ENCODE results near the gene RAB1A. TPM values are rescaled to one million over a fixed set of nuclear protein-coding genes. Genes with fewer than 3 reads are reported as not detected.

RAB1A gene
- total and polyA plus RNA-seq, 9 of the 15 experiments (the other 6 are each of a cell fraction or from before 2014, with no cell fraction given) = 43.8 to 163 (median 67.7) TPM

DNA sequence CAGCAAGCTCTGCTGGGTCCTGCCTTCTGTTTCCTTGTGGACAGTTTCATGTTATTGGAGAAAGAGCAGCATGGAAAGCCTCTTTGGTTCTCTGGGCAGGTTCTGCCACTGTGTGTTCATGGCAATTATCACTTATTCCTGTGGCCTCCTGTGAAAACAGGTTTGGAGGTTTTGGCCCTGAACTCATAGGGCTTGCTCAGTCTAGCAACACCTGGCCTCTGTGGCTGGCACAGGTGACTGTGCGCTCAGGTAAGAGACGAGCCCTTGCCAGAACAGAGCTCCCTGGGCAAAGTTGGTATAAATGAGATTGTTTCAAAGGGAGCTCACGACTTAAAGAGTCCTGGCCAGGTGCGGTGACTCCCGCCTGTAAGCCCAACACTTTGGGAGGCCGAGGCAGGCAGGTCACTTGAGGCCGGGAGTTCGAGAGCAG is 68.0 kb downstream of the RAB1A start (continued):
- TF ChIP-seq, protein P1, sequence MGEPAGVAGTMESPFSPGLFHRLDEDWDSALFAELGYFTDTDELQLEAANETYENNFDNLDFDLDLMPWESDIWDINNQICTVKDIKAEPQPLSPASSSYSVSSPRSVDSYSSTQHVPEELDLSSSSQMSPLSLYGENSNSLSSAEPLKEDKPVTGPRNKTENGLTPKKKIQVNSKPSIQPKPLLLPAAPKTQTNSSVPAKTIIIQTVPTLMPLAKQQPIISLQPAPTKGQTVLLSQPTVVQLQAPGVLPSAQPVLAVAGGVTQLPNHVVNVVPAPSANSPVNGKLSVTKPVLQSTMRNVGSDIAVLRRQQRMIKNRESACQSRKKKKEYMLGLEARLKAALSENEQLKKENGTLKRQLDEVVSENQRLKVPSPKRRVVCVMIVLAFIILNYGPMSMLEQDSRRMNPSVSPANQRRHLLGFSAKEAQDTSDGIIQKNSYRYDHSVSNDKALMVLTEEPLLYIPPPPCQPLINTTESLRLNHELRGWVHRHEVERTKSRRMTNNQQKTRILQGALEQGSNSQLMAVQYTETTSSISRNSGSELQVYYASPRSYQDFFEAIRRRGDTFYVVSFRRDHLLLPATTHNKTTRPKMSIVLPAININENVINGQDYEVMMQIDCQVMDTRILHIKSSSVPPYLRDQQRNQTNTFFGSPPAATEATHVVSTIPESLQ (CRISPR knock-in tag; IDR thresholded peaks at IDR 0.05) = no peak
- no peak for TF ChIP-seq KLF10 (CRISPR knock-in tag; IDR thresholded peaks at IDR 0.05)

DNA sequence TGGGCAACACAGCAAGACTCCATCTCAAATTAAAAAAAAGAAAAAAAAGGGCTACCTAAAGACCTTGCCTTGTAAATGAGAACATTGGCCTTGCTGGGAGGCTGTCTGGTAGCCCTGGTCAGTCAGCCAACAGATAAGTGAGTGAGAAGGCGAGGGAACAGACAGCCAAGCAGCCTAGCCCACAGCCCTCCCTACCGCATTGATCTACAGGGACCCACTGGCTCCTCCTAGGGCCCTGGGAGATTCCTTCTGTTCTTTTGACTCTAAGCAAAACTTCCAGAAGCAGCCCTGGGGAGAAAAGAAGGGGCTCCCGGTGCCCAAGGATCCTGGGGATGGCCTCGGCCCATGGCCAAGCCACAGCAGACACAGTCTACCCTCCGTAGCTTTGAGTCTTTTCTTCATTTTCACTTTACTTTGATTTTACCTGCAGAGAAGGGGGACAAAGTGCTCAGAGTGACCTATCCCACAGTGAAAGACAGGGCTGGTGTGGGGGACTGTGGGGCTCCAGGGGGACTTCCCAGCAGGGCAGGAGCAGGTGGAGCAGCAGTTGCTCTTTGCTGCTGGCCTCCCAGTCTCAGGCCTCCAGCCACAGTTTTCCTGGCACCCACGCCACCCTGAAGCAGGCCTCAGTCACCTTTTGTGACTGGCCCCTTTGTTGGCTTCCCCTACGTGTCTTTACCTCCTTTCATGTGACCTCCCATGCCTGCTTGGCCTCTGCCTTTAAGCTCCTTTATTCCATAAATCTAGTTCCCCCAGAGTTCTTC is 68.6 kb downstream of the RAB1A start:
- intact Hi-C loops (cut with micrococcal nuclease) (loop anchor here (5.0 to 10.0 kb wide), 4 partner anchors 216 to 511 kb away; partner anchors contain the start of gene SPRED2), in situ Hi-C loops (cut with MboI) (loop anchor here (10.0 kb wide), 1 partner anchor 513 kb away; no protein-coding TSS in a partner anchor)
- H3K4me3 ChIP-seq = no peak overlapping the region
- H3K27ac ChIP-seq (ENCODE audit: extremely low read depth, low read depth, low read length) = no peak overlapping the region
- 74% methylated on average over 6 of the region's 7 CpGs for WGBS (ENCODE audit: insufficient coverage, low coverage, missing lambda C conversion rate)
- peak overlapping the region in 1 of 2 experiments; percentile 68; a peak in 1 of 4 replicates for H3K9ac ChIP-seq (ENCODE audit: insufficient read depth in 1 of 2, low read depth in 2 of 2, low read length in 2 of 2)
- no peaks in the 10 kb centered on the region; the same call in 2 of the 3 replicates for H3K36me3 ChIP-seq (ENCODE audit: control insufficient read depth, insufficient read depth, low read length)
- peaks cover 51% of the 10 kb centered on the region for H3K79me2 ChIP-seq (ENCODE audit: control insufficient read depth, insufficient read depth, low read length)
- peaks cover 10% of the 10 kb centered on the region for H4K20me1 ChIP-seq (replicated peaks; ENCODE audit: control insufficient read depth, insufficient read depth, low read length)
- DNase-seq (ENCODE audit: extremely low read depth in 1 of 4, low spot score in 3 of 4) (peak in 1 of 4 experiments; percentile 18), ATAC-seq (no peak), FAIRE-seq (no peak)
- no TSS peak for BruUV-seq (replicated peaks)
- ChIA-PET POLR2A (interaction anchor here (0.6 to 1.8 kb wide), 2 partner anchors 10 to 70 kb away, joined by 3 to 7 read pairs; no protein-coding TSS in a partner anchor), CTCF (ENCODE audit: low intra/inter-chr PET ratio) (interaction anchor here (0.6 kb wide), 1 partner anchor 109 kb away, joined by 3 read pairs; no protein-coding TSS in a partner anchor)
- no peak overlapping the region for H3K4me2 ChIP-seq (ENCODE audit: insufficient read depth, low read length)
- H3K27me3 ChIP-seq (ENCODE audit: control insufficient read depth in 2 of 2, insufficient read depth in 2 of 2, low read length in 2 of 2) = no peaks in the 10 kb centered on the region
- H3K9me3 ChIP-seq (replicated peaks; ENCODE audit: control insufficient read depth, insufficient read depth, low read depth, low read length) = no peaks in the 10 kb centered on the region
- no peak overlapping the region for H2AFZ ChIP-seq (ENCODE audit: low read depth, low read length)
- H3K9me1 ChIP-seq (ENCODE audit: control insufficient read depth, insufficient read depth, low read length) = no peaks in the 10 kb centered on the region
- peaks cover 32 to 53% of the 10 kb centered on the region in 2 experiments for H3K4me1 ChIP-seq (replicated peaks in 1 of 2; ENCODE audit: control insufficient read depth in 2 of 2, insufficient read depth in 2 of 2, low read length in 2 of 2)
- peak; percentile 36 for TF ChIP-seq TBP (optimal IDR thresholded peaks at IDR 0.05; ENCODE audit: low read depth, low read length)
- TF ChIP-seq DDX20 (tag; IDR thresholded peaks at IDR 0.05; ENCODE audit: low read depth) = no peak
- no peak for TF ChIP-seq TAF9B (IDR thresholded peaks at IDR 0.05; ENCODE audit: partially characterized antibody)
- TF ChIP-seq KLF16 (IDR thresholded peaks at IDR 0.05) = no peak
- TF ChIP-seq MAZ (CRISPR knock-in tag; conservative IDR thresholded peaks at IDR 0.05 in 1 of 2, IDR thresholded peaks at IDR 0.05 in 1 of 2) = no peak
- no peak for TF ChIP-seq LEF1 (IDR thresholded peaks at IDR 0.05)
- TF ChIP-seq TAF1 (IDR thresholded peaks at IDR 0.05; ENCODE audit: control insufficient read depth, extremely low read depth, insufficient read depth, low read length, severe bottlenecking) = no peak
- no peak for TF ChIP-seq RBM15 (IDR thresholded peaks at IDR 0.05; ENCODE audit: insufficient read depth, low read length)
- TF ChIP-seq STAT5B (CRISPR knock-in tag; IDR thresholded peaks at IDR 0.05) = no peak
- TF ChIP-seq, protein P2, sequence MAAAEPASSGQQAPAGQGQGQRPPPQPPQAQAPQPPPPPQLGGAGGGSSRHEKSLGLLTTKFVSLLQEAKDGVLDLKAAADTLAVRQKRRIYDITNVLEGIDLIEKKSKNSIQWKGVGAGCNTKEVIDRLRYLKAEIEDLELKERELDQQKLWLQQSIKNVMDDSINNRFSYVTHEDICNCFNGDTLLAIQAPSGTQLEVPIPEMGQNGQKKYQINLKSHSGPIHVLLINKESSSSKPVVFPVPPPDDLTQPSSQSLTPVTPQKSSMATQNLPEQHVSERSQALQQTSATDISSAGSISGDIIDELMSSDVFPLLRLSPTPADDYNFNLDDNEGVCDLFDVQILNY (CRISPR knock-in tag; IDR thresholded peaks at IDR 0.05) = no peak
- TF ChIP-seq, protein P3, sequence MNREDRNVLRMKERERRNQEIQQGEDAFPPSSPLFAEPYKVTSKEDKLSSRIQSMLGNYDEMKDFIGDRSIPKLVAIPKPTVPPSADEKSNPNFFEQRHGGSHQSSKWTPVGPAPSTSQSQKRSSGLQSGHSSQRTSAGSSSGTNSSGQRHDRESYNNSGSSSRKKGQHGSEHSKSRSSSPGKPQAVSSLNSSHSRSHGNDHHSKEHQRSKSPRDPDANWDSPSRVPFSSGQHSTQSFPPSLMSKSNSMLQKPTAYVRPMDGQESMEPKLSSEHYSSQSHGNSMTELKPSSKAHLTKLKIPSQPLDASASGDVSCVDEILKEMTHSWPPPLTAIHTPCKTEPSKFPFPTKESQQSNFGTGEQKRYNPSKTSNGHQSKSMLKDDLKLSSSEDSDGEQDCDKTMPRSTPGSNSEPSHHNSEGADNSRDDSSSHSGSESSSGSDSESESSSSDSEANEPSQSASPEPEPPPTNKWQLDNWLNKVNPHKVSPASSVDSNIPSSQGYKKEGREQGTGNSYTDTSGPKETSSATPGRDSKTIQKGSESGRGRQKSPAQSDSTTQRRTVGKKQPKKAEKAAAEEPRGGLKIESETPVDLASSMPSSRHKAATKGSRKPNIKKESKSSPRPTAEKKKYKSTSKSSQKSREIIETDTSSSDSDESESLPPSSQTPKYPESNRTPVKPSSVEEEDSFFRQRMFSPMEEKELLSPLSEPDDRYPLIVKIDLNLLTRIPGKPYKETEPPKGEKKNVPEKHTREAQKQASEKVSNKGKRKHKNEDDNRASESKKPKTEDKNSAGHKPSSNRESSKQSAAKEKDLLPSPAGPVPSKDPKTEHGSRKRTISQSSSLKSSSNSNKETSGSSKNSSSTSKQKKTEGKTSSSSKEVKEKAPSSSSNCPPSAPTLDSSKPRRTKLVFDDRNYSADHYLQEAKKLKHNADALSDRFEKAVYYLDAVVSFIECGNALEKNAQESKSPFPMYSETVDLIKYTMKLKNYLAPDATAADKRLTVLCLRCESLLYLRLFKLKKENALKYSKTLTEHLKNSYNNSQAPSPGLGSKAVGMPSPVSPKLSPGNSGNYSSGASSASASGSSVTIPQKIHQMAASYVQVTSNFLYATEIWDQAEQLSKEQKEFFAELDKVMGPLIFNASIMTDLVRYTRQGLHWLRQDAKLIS (CRISPR knock-in tag; IDR thresholded peaks at IDR 0.05) = no peak

Measured in K562 (cell line).